GM12878 (cell line): Measurements from ENCODE around the gene VMO1. TPM values are rescaled to one million over a fixed set of nuclear protein-coding genes. Genes with fewer than 3 reads are reported as not detected.
A peak's percentile ranks its signal among the peaks of the same experiment; 100 is the strongest.

ENCODE experiments used
- ATAC-seq: fragments of 200-7000 bp; cut with Tn5 transposase; 3 replicates; pipeline ENCODE4 v1.9.1; 2020; ENCODE audit warnings: mild to moderate bottlenecking, moderate library complexity
- BruUV-seq: library from RNA; stranded (reverse); fragments of 400-500 nt; replicated peaks from 2 replicates; lab custom pipeline; 2021; lab: Mats Ljungman, UMichigan
- CTCF ChIA-PET: fragments of 300-600 bp; sonication (Branson Sonifier 250); formaldehyde crosslinking; extraction: SDS; loops from one replicate; lab custom pipeline; 2021; ENCODE audit warnings: inconsistent platforms; lab: Yijun Ruan, JAX
- POLR2A ChIA-PET: fragments of 350-600 bp; formaldehyde crosslinking; extraction: SDS; loops from one replicate; lab custom pipeline; 2021; ENCODE audit warnings: inconsistent platforms; lab: Charles Lee
- RAD21 ChIA-PET: fragments of 300-600 bp; sonication (Branson Sonifier 250); formaldehyde crosslinking; loops from one replicate; lab custom pipeline; 2023; ENCODE audit warnings: antibody characterized with exemption; ENCODE audit not compliant: unreplicated experiment; lab: Charles Lee
- SMC1A ChIA-PET: fragments of 300-600 bp; sonication (Branson Sonifier 250); formaldehyde crosslinking; loops from one replicate; lab custom pipeline; 2023; ENCODE audit not compliant: unreplicated experiment, uncharacterized antibody; lab: Charles Lee
- DNase-seq: peaks from one replicate; pipeline ENCODE4 v3.0.0-alpha.2; 2011; ENCODE audit warnings: low read depth, low spot score
- FAIRE-seq: peaks from 3 replicates; lab custom pipeline; 2011; peaks lifted over from hg19 to GRCh38; lab: Jason Lieb, UNC
- H2AFZ ChIP-seq: 2 replicates; pipeline ENCODE4 v1.6.0; 2011; ENCODE audit warnings: low read depth, low read length, control low read depth; ENCODE audit not compliant: control insufficient read depth
- H3K27ac ChIP-seq: 2 replicates; pipeline ENCODE4 v1.5.1; 2011; ENCODE audit warnings: control low read depth; ENCODE audit not compliant: control insufficient read depth, insufficient read depth
- H3K27me3 ChIP-seq, 2 experiments: replicated peaks in 1 of 2; 2 replicates each; pipeline versions ENCODE4 v1.6.0 to v1.6.1; 2011; ENCODE audit warnings: low read length in 1 of 2; ENCODE audit not compliant: control insufficient read depth in 2 of 2, insufficient read depth in 2 of 2
- H3K36me3 ChIP-seq, 2 experiments: 2 replicates each; pipeline ENCODE4 v1.5.1; 2011; ENCODE audit warnings: low read length in 1 of 2; ENCODE audit not compliant: control insufficient read depth in 2 of 2, insufficient read depth in 2 of 2
- H3K4me1 ChIP-seq: 2 replicates; pipeline ENCODE4 v1.6.1; 2011; ENCODE audit warnings: mild to moderate bottlenecking, low read length, moderate library complexity, mixed read lengths; ENCODE audit not compliant: control insufficient read depth, insufficient read depth
- H3K4me2 ChIP-seq: 2 replicates; pipeline ENCODE4 v1.6.0; 2011; ENCODE audit warnings: control low read depth; ENCODE audit not compliant: control insufficient read depth, insufficient read depth
- H3K4me3 ChIP-seq: fragments of 200-600 bp; sonication (generic); 2 replicates; pipeline ENCODE4 v1.5.1; 2016
- H3K79me2 ChIP-seq: 2 replicates; pipeline ENCODE4 v1.6.0; 2011; ENCODE audit warnings: low read length; ENCODE audit not compliant: control insufficient read depth, insufficient read depth
- H3K9ac ChIP-seq: 2 replicates; pipeline ENCODE4 v1.8.0; 2011; ENCODE audit warnings: low read length, control low read depth, mixed read lengths; ENCODE audit not compliant: control insufficient read depth, insufficient read depth
- H3K9me3 ChIP-seq: replicated peaks from 3 replicates; pipeline ENCODE4 v1.5.1; 2011; ENCODE audit warnings: mild to moderate bottlenecking, low read length; ENCODE audit not compliant: control insufficient read depth, insufficient read depth
- H4K20me1 ChIP-seq: 2 replicates; pipeline ENCODE4 v1.6.0; 2011; ENCODE audit not compliant: control insufficient read depth, insufficient read depth
- BACH1 ChIP-seq: fragments of 450-650 bp; IDR thresholded peaks from 2 replicates; pipeline ENCODE4 v1.6.1; 2017; ENCODE audit warnings: mild to moderate bottlenecking, borderline replicate concordance
- BHLHE40 ChIP-seq, 2 experiments: fragments of 450-650 bp in 1 of 2; IDR thresholded peaks; 2 replicates each; pipeline ENCODE4 v1.6.1; 2011 to 2017; ENCODE audit warnings: low read depth in 2 of 2, borderline replicate concordance in 1 of 2, improper control_type of control experiment in 1 of 2, low read length in 1 of 2, mild to moderate bottlenecking in 1 of 2
- BRCA1 ChIP-seq: IDR thresholded peaks from 2 replicates; pipeline ENCODE4 v1.6.1; 2011; ENCODE audit warnings: low read depth, low read length, improper control_type of control experiment
- CHD2 ChIP-seq: IDR thresholded peaks from 2 replicates; pipeline ENCODE4 v1.6.1; 2011; ENCODE audit warnings: low read depth, low read length, improper control_type of control experiment, borderline replicate concordance
- DPF2 ChIP-seq: fragments of 450-650 bp; IDR thresholded peaks from 2 replicates; pipeline ENCODE4 v1.6.1; 2017; ENCODE audit warnings: mild to moderate bottlenecking
- IKZF1 ChIP-seq: fragments of 450-650 bp; conservative IDR thresholded peaks from 2 replicates; pipeline ENCODE4 v1.6.1; 2017; ENCODE audit warnings: antibody characterized with exemption, mild to moderate bottlenecking
- KLF5 ChIP-seq: fragments of 450-650 bp; IDR thresholded peaks from 2 replicates; pipeline ENCODE4 v1.6.1; 2014; ENCODE audit warnings: mild to moderate bottlenecking; ENCODE audit not compliant: partially characterized antibody
- LARP7 ChIP-seq: fragments of 450-650 bp; IDR thresholded peaks from 2 replicates; pipeline ENCODE4 v1.6.1; 2017; ENCODE audit warnings: mild to moderate bottlenecking
- MEF2B ChIP-seq: fragments of 450-650 bp; IDR thresholded peaks from 2 replicates; pipeline ENCODE4 v1.6.1; 2018; ENCODE audit warnings: mild to moderate bottlenecking, moderate library complexity; ENCODE audit not compliant: partially characterized antibody, poor library complexity, severe bottlenecking
- POLR2AphosphoS5 ChIP-seq: IDR thresholded peaks from 2 replicates; pipeline ENCODE4 v1.6.1; 2011; ENCODE audit warnings: mild to moderate bottlenecking, low read length, inconsistent platforms
- POU2F2 ChIP-seq: IDR thresholded peaks from 3 replicates; pipeline ENCODE4 v1.6.1; 2011; ENCODE audit warnings: low read depth, mild to moderate bottlenecking, low read length, borderline replicate concordance
- RCOR1 ChIP-seq: conservative IDR thresholded peaks from 2 replicates; pipeline ENCODE4 v1.6.1; 2012; ENCODE audit warnings: low read depth, low read length, improper control_type of control experiment
- TAF1 ChIP-seq: IDR thresholded peaks from 2 replicates; pipeline ENCODE4 v1.6.1; 2011; ENCODE audit warnings: mild to moderate bottlenecking, low read depth, low read length, borderline replicate concordance
- ZNF687 ChIP-seq: fragments of 450-650 bp; IDR thresholded peaks from 2 replicates; pipeline ENCODE4 v1.6.1; 2017; ENCODE audit warnings: mild to moderate bottlenecking, moderate library complexity
- WGBS: methylation state at CpG from one replicate; pipeline ENCODE4 v1.1.6; 2016; ENCODE audit warnings: low lambda C conversion rate; ENCODE audit not compliant: insufficient replicate concordance, insufficient coverage; ENCODE audit errors: missing lambda C conversion rate; 5-methylcytosine and 5-hydroxymethylcytosine counted together
- in situ Hi-C: fragments of 300-500 bp; cut with MboI; formaldehyde crosslinking; loops from 9 replicates; pipeline ENCODE4 v1.14.3; 2018; ENCODE audit warnings: mixed read lengths
- intact Hi-C: fragments of 100-400 bp; cut with micrococcal nuclease; formaldehyde crosslinking; loops from one replicate; pipeline ENCODE4 v1.14.2; 2022; ENCODE audit not compliant: unreplicated experiment
- polyA plus RNA-seq, 11 experiments: library from polyadenylated mRNA; depleted of rRNA in 4 of 11; unstranded in 6 of 11; stranded (reverse) in 5 of 11; fragments of >200 nt; fragmentation: Nextera tagmentation in 4 of 11; fragmentation: Illumina TruSeq in 1 of 11; extraction: Ambion mirVana in 4 of 11; extraction: Trizol in 1 of 11; gene quantifications; 1 replicate in 1 of 11; 2 replicates in 10 of 11; pipeline versions ENCODE4 v1.2.1 to v1.2.3, GENCODE V29; 2011 to 2016; ENCODE audit warnings: inconsistent platforms in 2 of 11, missing spikeins in 2 of 11, low read depth in 1 of 11
- total RNA-seq, 4 experiments: library from RNA; depleted of rRNA in 3 of 4; stranded (reverse); fragments of >200 nt in 3 of 4; fragmentation: Illumina TruSeq in 1 of 4; extraction: Trizol in 1 of 4; gene quantifications; 2 replicates each; pipeline versions ENCODE4 v1.2.1 to v1.2.3, GENCODE V29; 2013 to 2021
- TF ChIP-seq, protein P1 (sequence below): fragments of 450-650 bp; IDR thresholded peaks from 2 replicates; pipeline ENCODE4 v1.6.1; 2018; ENCODE audit warnings: mild to moderate bottlenecking, low read depth, moderate library complexity; ENCODE audit not compliant: partially characterized antibody

VMO1 gene
- total and polyA plus RNA-seq, 10 of the 15 experiments (the other 5 are each of a cell fraction or from before 2014, with no cell fraction given) = 0.27 to 0.54 (median 0.31) TPM; not detected in 7

GRCh38 chr17:4806777-4807604 lies 20.8 kb upstream of the VMO1 start, which contains the start of gene PLD2:
TSS of gene PLD2 (plus strand) at chr17:4807152. CDS start at chr17:4807773, 621 bp downstream.
- ChIA-PET SMC1A (interaction anchor here (0.7 kb wide), 1 partner anchor 11 kb away, joined by 3 read pairs; the partner anchor contains the start of gene PSMB6), POLR2A (interaction anchor here (0.8 to 1.8 kb wide), 5 partner anchors 9 to 29 kb away, joined by 3 to 14 read pairs (median 4); partner anchors contain the start of gene PSMB6), RAD21 (interaction anchor here (1.3 to 1.6 kb wide), 3 partner anchors 10 to 97 kb away, joined by 3 to 5 read pairs (median 3); partner anchors contain the start of gene ARRB2), CTCF (interaction anchor here (0.6 to 1.7 kb wide), 4 partner anchors 11 to 85 kb away, joined by 3 to 7 read pairs (median 5); partner anchors contain the start of gene PSMB6)
- Histone ChIP-seq H3K36me3 (no peaks in the 10 kb centered on the region), H3K4me3 (peak within 1 kb of the TSS; percentile 76), H3K79me2 (no peaks in the 10 kb centered on the region), H2AFZ (peak within 1 kb of the TSS; percentile 80), H3K9ac (peak within 1 kb of the TSS; percentile 73), H3K27ac (no peak within 1 kb of the TSS), H4K20me1 (no peaks in the 10 kb centered on the region), H3K9me3 (no peaks in the 10 kb centered on the region), H3K27me3 (no peaks in the 10 kb centered on the region), H3K4me2 (peak within 1 kb of the TSS; percentile 86), H3K4me1 (peaks cover 4% of the 10 kb centered on the region)
- no TSS peak for BruUV-seq
- ATAC-seq = peak; percentile 100
- no peak for FAIRE-seq
- in situ Hi-C loops (no loop called here), intact Hi-C loops (no loop called here)
- DNase-seq = no peak
- 2% methylated on average over 40 of the region's 106 CpGs for WGBS
- TF ChIP-seq RCOR1 (no peak), ZNF687 (0 out of 2 replicates have a peak, but pooled peaks have one; percentile 29), TAF1 (peak; percentile 55; the same call in 1 of the 2 replicates), BRCA1 (peak; percentile 45; the same call in 1 of the 2 replicates), DPF2 (peak; percentile 76), POLR2AphosphoS5 (peak; percentile 47; the same call in 1 of the 2 replicates), CHD2 (peak; percentile 75; the same call in 1 of the 2 replicates), KLF5 (no peak), LARP7 (peak; percentile 80; the same call in 1 of the 2 replicates), BHLHE40 (IDR thresholded peaks at IDR 0.05; ENCODE audit: borderline replicate concordance in 1 of 2, low read depth in 2 of 2, low read length in 1 of 2) (peak in 1 of 2 experiments; percentile 39; a peak in 1 of 4 replicates), MEF2B (peak; percentile 15), IKZF1 (peak; percentile 92), POU2F2 (0 out of 3 replicates have a peak, but pooled peaks have one; percentile 11), BACH1 (peak; percentile 33)
- TF ChIP-seq, protein P1, sequence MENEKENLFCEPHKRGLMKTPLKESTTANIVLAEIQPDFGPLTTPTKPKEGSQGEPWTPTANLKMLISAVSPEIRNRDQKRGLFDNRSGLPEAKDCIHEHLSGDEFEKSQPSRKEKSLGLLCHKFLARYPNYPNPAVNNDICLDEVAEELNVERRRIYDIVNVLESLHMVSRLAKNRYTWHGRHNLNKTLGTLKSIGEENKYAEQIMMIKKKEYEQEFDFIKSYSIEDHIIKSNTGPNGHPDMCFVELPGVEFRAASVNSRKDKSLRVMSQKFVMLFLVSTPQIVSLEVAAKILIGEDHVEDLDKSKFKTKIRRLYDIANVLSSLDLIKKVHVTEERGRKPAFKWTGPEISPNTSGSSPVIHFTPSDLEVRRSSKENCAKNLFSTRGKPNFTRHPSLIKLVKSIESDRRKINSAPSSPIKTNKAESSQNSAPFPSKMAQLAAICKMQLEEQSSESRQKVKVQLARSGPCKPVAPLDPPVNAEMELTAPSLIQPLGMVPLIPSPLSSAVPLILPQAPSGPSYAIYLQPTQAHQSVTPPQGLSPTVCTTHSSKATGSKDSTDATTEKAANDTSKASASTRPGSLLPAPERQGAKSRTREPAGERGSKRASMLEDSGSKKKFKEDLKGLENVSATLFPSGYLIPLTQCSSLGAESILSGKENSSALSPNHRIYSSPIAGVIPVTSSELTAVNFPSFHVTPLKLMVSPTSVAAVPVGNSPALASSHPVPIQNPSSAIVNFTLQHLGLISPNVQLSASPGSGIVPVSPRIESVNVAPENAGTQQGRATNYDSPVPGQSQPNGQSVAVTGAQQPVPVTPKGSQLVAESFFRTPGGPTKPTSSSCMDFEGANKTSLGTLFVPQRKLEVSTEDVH = no peak
